Daoy (cell line): ENCODE data around the gene NECAB2. TPM values are rescaled to one million over a fixed set of nuclear protein-coding genes. Genes with fewer than 3 reads are reported as not detected.

Experiments used
- DNase-seq: peaks from one replicate; pipeline ENCODE4 v3.0.0-alpha.2; 2015; ENCODE audit warnings: low read depth
- total RNA-seq: library from RNA; depleted of rRNA; stranded (reverse); fragments of >200 nt; shearing (Covaris generic); gene quantifications from 2 replicates; pipeline ENCODE4 v1.2.3, GENCODE V29; 2014

The NECAB2 gene
- total RNA-seq, 1 experiment from 2014 or later: not detected

DNA sequence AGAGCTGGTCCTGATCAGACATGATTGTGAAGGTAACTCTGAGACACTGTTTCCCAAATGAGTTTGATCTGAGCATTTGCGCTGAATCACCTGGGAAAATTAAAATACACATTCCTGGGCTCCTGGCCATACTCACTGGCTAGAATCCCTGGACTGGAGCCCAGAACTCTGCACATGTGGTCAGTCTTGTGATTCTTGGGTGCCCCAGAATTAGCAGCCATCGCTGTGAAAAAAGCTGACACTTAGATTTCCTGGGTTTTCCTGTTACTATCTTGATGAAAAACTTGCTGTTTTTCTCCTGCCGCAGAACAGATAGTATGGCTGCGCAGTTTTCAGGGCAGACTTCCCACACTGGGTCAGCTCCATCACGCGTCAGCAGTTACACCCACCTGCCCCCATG is 24.6 kb downstream of the NECAB2 start:
- peak; percentile 27 for DNase-seq

DNA sequence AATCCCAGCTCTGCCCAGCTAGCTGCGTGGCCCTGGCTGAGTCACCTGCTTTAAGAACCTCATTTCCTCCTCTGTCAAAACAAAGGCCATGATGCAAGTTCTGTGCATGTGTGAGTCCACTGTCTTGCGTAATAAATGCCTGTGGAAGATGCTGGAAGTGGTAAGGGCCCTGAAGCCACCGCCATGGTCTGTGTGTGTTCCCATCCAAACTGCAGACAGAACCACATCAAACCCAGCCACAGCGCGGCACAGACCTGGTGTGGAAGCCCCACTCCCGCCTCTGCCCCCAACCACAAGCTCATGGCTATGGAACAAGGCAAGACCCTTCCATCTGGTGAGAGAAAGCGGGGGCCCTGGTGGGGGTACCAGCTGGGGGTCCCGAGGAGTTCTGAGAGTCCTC is 26.0 kb downstream of the NECAB2 start:
- DNase-seq: peak; percentile 69

DNA sequence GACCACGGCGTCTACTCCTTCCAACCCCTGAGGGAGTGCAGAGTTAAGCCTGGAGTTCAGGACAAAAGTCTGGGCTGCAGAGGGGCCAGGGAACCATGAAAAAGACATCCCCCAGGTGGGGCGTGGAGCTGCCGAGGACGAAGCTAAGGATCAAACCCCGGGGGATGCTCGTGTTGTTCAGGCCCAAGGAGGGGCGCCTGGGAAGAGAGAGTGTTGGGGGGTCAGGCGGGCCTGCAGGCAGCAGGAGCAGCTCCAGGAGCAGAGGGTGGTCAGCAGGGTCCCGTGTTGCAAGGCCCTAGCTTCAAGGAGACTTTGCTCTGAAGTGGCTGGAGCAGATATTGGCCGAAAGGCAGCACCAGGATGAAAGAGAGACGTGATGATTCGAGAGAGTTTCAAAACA is 26.7 kb downstream of the NECAB2 start:
- DNase-seq: no peak

DNA sequence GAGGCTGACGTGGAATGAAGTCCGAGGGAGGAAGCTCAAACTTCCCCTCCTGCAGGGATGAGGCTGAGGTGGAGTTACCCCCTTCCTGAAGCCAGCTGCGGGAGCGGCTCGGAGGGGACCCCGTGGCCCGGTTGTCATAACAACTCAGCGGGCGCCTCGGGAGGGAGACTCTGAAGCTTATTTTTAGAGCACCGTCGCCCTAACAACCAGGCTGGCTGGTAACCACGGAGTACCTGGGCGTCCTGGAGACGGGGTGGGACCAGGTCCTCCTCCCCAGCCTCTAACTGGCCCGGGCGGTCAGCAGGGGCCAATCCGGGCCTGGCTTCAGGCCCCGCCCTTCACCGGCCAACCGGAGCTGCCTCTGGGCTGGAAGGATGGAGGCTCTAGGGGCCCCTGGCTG is 27.7 kb downstream of the NECAB2 start:
- no peak for DNase-seq

DNA sequence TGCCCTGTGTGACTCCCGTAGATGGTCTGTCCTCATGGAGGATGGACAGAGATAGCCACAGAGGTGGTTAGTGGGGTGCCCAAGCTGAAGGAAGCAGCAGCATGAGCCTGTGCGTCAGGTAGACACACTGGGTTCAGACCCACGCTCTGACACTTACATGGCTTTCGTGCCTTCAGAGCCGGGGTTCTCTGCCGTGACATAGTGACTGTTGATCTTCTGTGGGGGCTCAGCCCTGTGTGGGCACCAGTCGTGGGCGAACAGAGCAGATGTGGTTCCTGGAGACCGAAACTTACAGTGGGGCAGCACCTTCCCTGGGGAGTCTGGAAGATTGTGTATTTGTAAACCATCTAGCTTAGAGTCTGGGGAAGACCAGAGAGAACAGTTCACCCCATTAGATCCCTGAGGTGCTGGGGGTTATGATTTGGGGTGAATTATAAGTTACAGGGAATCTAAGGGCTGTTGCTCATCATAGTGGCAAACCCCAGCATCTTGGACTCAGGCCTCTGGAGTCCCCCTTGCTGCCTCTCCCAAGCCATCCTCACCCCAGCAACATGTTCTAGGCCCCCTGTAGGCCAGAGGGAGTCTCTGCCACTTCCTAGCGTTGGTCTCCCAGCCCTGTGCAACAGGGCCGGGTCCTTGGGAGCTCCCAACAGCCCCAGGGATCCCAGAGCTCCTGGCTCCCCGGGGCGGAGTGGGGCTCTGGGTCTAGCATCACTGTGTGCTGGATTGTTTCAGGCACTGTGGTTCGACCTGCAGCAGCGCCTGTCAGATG is 28.6 kb downstream of the NECAB2 start:
- DNase-seq: no peak

DNA sequence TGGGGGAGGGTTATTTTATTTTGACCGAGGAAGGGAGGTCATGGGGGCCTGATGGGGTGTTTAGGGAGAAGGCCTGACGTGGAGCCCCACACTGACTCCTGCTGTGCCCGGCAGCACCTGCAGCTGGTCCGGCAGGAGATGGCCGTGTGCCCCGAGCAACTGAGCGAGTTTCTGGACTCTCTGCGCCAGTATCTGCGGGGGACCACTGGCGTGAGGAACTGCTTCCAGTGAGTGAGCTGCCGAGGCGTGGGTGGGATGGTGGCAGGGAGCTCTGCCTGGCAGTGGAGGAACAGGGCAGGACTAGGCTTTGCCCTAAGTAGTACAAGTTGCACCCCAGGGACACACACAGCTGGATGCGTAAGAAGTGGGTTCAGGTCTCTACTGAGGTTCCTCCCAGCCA is 30.0 kb downstream of the NECAB2 start:
- DNase-seq: no peak

DNA sequence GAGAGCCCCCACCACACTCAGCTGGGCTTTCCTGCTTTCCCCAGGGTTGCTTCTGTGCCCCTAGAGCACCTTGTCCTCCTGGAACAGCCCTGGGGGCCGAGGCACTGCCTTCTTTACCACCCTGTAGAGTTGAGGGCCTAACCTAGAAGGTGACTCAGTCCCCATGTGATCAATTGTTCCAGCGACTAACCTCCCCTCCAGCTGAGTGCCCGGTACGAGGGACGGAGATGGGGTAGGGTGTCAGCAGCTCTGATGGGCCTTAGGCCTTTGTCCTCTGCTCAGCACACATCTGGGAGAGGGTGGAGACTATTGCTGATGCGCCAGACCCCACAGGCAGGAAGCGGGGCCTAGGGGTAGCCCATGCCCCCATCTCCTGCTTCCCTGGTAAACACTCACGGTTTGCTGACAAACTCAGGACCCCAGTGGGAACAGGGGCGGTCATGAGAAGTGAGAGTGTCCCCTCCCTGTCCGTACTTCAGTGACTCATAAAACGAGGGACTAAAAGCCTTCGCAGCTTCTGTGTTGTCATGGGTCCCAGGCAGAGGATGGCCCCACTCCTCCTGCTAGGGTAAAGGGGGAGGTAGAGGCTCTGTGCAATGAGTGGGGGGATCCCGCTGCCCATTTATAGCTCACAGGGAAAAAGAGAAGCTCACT is 33.1 kb downstream of the NECAB2 start:
- DNase-seq: peak; percentile 19

DNA sequence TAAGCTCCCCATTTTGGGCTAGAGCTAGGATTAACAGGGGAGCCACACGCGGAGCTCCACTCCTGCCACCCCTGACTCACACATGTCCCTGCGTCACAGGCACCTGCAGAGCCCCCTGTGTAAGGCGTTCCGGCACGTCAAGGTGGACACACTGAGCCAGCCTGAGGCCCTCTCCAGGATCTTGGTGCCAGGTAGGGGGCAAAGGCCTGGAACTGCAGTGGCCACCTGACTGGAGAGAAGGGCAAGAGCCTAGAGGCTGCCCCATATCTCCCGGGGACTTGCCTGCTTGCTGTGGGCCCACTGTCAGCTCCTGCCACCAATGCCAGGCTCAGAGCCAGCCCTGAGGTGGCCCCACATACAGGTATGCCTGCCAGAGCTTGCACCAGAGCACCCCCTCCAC is 33.7 kb downstream of the NECAB2 start:
- no peak for DNase-seq

DNA sequence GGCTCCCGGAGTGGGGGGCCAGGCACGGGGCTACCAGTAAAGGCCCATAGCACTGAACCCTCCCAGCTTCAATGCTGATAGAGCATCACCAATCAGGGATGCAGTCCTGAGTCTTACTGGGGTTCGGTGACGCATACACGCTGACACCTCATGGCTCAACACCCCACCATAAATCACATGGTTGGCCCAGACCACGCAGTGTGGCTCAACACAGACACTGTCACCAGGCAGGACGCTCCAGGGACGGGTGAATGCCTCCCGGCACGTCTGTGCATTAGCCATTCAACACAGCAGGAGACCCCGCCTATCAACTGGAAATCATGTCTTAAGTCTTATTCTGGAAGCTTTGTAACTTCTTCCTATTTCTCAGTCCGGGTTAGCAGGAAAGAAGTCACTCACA is 35.0 kb downstream of the NECAB2 start:
- DNase-seq: no peak

DNA sequence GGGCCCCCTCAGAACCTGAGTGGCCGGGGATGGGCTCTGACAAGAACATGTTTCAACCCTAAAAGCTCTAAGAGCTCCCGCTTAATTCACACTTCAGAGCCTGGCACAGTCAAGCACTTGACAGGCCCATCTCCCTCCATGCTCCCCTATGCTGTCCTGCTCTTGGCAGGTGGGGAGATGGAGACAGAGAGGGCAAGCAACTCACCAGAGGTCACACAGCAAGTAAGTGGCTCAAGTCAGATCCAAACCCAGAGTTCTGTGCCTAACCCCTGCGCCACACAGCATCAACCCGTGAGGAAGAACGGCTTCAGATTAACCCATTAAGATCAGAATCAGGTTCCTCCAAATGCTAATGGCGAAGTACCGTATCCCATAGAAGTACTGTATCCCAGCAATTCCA is 36.4 kb downstream of the NECAB2 start:
- no peak for DNase-seq

DNA sequence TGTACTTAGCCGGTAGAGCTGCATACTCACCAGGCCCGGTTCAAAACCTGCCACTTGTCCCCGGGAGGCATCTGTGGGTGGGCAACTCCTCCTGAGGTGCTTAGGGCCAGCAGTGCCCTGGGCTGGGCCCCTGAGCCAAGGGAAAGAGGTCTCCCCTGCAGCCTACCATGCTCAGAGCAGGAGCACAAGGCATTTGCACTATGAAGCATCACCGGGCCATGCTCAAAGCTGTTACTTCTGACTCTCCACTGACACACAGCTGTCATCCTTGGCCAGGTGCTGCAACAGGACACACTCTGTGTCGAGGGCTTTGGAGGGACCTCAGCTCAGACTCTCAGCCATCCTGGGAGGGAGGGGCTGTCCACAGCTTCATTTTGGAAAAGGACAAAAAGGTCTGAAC is 37.3 kb downstream of the NECAB2 start:
- no peak for DNase-seq

DNA sequence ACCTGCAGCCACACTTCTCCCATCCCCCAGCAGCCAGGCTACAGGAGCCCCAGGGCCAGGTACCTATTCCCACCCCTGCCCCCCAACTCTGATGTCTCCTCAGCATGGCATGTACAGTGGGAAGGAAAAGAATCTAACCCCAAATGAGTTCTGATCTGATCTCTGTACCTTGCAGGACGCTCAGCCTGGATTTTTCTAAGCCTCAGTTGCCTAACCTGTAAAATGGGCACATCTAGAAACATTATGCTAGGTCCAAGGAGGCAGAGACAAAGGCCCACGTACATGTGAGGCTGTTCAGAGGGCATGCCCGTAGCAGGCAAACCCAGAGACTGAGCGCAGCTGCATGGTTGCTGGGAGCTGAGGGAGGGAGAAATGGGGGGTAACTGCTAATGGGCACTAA is 39.5 kb downstream of the NECAB2 start:
- no peak for DNase-seq

DNA sequence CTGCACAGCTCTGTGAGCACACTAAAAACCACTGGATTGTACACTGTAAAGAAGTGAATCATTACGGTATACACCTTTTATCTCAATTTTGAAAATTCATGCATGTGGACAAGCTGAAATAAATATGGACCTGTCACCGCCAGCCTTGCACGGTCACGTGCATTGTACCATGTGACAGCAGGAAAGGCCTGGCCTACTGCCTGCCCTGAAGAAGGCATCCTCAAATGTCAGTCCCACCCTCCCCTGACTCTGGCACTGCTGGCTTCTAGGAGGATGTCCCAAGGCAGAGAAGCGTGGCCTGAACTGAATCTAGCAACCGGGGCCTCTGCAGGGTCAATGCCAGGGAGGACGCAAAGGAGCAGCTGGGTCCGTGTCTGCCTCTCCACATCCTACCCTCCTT is 39.9 kb downstream of the NECAB2 start:
- DNase-seq: no peak

DNA sequence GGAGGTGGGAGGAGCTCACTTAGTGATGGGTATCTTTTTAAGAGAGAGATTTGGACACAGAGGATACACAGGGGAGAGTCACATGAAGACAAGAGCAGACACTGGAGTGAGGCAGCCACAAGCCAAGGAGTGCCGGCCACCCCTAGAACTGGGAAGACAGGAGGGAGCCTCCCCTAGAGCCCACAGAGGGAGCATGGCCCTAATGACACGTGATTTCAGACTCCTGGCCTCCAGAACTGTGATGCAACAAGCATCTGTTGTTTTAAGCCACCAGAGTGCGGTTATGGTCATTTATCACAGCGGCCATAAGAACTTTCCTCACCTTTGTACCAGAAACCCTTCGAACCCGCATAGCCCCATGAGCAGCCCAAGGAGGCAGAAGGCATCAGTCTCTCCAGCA is 41.2 kb downstream of the NECAB2 start:
- no peak for DNase-seq

DNA sequence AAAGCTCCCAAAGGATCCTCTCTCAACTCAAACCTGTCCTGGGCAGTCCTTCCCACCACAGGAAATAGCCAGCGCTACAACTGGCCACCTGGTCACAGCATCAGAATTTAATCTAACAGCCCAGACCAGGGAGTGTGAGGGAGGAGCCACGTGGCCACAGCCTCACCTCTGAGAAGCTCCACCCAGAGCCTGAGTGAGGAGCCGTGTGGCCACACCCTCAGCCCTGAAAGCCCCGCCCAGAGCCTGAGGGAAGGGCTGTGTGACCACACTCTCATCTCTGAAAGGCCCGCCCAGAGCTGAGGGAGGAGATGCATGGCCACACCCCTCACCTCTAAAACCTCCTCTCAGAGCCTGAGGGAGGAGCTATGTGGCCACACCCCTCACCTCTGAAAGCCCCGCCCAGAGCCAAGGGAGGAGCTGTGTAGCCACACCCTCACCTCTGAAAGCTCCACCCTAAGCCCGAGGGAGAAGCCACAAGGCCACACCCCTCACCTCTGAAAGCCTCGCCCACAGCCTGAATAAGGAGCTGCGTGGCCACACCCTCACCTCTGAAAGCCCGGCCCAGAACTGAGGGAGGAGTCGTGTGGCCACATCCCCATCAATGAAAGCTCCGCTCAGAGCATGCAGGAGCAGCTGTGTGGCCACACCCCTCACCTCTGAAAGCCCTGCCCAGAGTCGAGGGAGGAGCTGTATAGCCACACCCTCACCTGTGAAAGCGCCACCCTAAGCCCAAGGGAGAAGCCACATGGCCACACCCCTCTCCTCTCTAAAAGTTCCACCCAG is 45.9 kb downstream of the NECAB2 start:
- DNase-seq: peak; percentile 80

DNA sequence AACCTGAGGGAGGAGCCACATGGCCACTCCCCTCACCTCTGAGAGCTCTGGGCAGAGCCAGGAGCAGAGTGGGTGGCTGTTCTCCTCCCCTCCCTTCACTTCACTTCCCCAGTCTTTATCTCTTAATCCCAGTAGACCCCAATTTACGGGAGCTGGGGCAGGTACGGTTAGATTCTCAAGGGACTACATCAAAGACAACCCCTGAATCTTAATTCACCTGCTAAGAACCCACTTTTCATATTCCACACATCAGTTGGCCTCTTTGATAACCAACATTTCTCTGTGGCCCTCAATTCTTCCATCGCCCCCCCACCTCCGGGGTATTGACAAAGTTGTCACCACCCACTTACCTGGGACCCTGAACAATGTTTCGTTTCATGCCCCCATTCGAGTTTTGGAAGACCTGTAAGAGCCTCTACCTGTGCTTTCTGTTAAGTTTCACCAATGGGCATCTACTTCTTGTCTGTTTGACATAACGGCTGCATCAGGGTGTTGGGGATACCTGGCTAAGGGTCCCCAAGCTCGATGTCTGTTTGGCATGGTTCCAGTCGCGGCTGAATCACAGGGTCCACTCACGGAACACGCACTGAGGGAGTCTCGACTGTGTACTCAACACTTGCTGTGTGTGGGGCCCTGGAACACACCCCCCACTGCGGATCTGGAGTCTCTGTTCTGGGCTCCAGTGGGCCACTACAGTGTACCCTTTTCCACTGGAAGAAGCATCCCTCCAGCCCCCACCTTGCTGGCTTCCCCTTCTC is 46.7 kb downstream of the NECAB2 start:
- no peak for DNase-seq

DNA sequence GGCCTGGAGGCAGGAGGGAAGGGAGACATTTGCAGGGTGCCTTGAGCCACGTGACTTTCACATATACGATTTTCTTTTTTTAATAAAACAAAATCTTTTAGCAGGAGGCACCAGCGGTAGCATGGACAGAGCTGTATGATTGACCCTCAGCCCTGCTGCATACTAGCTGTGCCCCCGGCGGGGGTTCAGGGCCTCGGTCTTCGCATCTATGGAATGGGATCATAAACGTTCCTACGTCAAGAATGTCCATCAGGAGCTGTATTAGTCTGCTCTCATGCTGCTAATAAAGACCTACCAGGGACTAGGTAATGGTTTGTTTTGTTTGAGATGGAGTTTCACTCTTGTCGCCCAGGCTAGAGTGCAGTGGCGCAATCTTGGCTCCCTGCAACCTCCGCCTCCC is 47.4 kb downstream of the NECAB2 start:
- no peak for DNase-seq

DNA sequence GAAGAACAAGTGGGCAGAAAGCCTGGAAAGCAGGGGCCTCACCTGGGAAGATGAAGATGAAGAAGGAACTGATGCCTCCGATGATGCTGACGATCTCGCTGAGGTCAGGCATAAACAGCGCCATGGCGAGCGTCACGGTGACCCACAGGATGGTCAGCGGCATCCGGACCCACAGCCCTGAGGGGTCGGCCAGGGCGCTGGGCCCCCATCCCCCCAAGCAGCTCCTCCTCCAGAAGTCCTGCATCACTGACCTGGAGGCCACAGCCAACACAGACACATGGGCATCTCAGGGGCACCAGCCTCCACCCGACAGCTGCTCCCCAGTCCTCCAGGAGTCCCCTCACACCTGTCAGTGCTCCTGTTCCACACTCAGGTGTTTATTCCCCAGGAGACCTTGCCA is 48.4 kb downstream of the NECAB2 start:
- DNase-seq: no peak

DNA sequence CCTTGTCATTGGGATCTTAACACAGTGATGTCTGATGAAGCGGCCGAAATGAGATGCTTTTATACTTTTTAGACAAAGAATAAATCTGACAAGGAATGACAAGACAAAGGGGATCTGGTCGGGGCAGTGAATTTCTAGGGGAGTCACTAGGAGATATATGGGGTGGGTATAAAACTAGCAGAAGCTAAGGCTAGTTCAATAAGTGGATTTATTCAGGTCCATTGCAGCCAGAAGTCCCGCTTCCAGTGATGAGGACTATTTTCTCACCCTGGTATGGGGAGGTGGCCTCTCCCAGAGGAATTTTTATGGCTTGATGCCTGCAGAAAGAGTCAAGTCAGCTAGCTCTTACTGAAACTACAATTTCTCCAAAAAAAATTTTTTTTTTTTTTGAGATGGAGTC is 50.7 kb downstream of the NECAB2 start:
- no peak for DNase-seq

DNA sequence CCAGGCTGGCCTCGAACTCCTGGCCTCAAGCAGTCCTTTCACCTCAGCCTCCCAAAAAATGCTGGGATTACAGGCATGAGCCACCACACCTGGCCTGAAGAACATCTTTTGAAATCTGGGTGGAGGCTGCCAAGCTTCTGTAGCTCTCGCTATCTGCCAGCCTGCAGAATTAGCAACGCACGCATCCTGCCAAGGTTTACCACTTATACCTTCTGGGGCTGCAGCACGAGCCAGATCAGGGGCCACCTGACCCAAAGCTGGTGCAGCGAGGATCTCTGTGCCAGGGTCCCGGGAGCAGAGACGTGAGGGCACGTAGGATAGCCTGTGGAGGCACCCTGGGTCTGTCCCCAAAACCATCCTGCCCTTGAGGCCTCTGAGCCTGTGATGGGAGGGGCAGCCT is 52.3 kb downstream of the NECAB2 start:
- DNase-seq: no peak

DNA sequence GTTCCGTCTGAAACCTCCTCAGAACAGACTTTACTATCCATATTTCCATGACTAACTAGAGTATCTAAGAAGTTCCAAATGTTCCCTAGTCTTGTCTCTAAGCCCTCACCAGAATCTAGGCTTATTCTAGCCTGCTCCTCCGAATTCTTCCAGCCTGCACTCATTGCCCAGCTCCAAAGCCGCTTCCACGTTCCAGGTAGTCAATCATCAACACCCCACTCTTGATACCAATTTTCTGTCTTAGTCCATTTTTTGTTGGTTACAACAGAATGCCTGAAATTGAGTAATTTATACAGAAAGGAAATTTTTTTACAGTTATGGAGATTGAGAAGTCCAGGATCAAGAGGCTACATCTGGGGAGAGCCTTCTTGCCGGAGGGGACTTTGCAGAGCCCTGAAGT is 53.4 kb downstream of the NECAB2 start:
- no peak for DNase-seq

DNA sequence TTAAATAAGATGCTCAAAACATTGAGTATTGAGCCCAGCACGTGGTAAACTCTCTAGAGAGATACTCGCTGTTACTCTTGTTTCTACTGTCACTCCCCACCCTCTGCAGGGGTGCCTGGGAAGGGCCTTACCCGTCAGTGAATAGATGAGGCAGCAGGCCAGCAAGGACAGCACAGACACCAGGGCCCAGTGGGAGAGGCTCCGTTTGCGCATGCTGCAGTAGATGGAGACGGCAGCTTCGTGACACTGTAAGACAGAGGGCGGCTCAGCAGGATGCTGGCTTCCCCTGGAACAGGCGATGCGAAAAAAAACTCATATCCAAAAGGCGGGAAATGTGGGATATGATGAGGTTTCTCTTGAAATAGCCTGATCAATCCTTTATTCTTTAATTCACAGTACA is 54.6 kb downstream of the NECAB2 start:
- DNase-seq: no peak
